KOPT-K1 (cell line): ENCODE measurements around the gene RBM6.
"Not testable (repeated sequence)": the region's sequence is repeated elsewhere in the genome, so short reads cannot be mapped to it uniquely, and the experiment has no call there.

Experiments used
- H3K27ac ChIP-seq: fragments of 200-600 bp; sonication (generic); 2 replicates; pipeline ENCODE4 v1.5.1; 2016; ENCODE audit warnings: antibody characterized with exemption, mild to moderate bottlenecking, low read depth, low read length; ENCODE audit not compliant: poor library complexity, severe bottlenecking
- H3K36me3 ChIP-seq: fragments of 200-600 bp; sonication (generic); 2 replicates; pipeline ENCODE4 v1.5.1; 2017; ENCODE audit warnings: antibody characterized with exemption, mild to moderate bottlenecking, low read length, moderate library complexity; ENCODE audit not compliant: insufficient read depth
- H3K9me3 ChIP-seq: fragments of 200-600 bp; sonication (generic); 2 replicates; pipeline ENCODE4 v1.5.1; 2017; ENCODE audit warnings: antibody characterized with exemption, low read length, mild to moderate bottlenecking; ENCODE audit not compliant: insufficient read depth, poor library complexity, severe bottlenecking

RBM6 gene

DNA sequence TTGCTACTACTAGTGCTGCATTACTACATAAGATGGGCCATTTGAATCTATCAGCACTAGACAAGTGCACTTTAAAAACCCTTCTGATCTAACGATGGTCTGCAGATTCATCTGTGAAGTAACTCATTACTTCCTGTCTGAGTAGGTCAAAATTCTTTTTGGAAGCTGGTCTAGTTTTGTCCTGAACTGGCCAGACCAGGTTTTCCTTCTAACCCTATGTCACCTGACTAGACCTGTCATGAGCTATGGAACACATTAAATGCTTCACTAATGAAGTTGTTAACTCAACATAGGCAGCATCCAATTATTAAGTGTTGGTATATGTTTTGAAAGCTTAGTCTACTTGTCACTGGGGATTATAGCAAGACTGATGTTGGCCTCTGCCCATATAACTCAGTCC, 138.7 kb downstream of the RBM6 start:
- H3K27ac ChIP-seq, result no peak overlapping the region
- no peaks in the 10 kb centered on the region for H3K9me3 ChIP-seq
- peaks cover 47% of the 10 kb centered on the region for H3K36me3 ChIP-seq

GRCh38 chr3:50084951-50085350, 145.0 kb downstream of the RBM6 start:
- H3K9me3 ChIP-seq, H3K36me3 ChIP-seq, H3K27ac ChIP-seq: not testable (repeated sequence)

- peaks cover 39% of the 10 kb centered on the region for H3K36me3 ChIP-seq
- peak within 1 kb of the TSS; percentile 93 for H3K27ac ChIP-seq
These were observed 149.0 kb downstream of the RBM6 start, which contains the start of gene RBM5 for GRCh38 chr3:50088725-50089608. Gene RBM5, plus strand, starts transcription at chr3:50088919. Its CDS starts 1,516 bp downstream, at chr3:50090435.

DNA sequence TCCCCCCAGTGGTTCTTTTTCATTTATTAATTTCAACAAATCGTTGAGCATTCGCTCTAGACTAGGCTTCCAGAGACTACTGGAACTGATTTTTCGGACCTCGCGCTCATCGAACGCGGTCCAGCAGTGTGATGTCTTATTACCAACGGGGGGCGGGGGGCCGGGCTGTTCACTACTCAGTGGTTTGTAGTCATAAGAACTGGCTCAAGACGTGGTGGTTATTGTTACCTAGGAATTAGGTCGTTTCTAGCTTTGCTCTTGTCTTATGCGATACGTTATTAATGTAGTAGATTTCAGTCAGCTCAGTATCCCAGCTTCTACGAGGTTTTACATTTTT, 149.6 kb downstream of the RBM6 start:
- H3K9me3 ChIP-seq, result no peaks in the 10 kb centered on the region
- peak overlapping the region; percentile 93 for H3K27ac ChIP-seq
- H3K36me3 ChIP-seq, result peaks cover 45% of the 10 kb centered on the region

More at GRCh38 chr3:50088725-50089608, 149.0 kb downstream of the RBM6 start, which contains the start of gene RBM5:
- no peaks in the 10 kb centered on the region for H3K9me3 ChIP-seq

GRCh38 chr3:50090984-50091383, 151.0 kb downstream of the RBM6 start:
- Histone ChIP-seq H3K27ac (no peak overlapping the region), H3K9me3 (no peaks in the 10 kb centered on the region), H3K36me3 (peaks cover 59% of the 10 kb centered on the region)

GRCh38 chr3:50095352-50095998, 155.5 kb downstream of the RBM6 start:
- no peak overlapping the region for H3K27ac ChIP-seq
- H3K9me3 ChIP-seq, result no peaks in the 10 kb centered on the region
- H3K36me3 ChIP-seq, result peaks cover 99% of the 10 kb centered on the region

GRCh38 chr3:50100386-50100785, 160.4 kb downstream of the RBM6 start:
- Histone ChIP-seq H3K9me3 (no peaks in the 10 kb centered on the region), H3K36me3 (peaks cover 99% of the 10 kb centered on the region), H3K27ac (no peak overlapping the region)

- no peaks in the 10 kb centered on the region for H3K9me3 ChIP-seq
- no peak overlapping the region for H3K27ac ChIP-seq
These were observed 161.3 kb downstream of the RBM6 start for GRCh38 chr3:50100956-50101845.

DNA sequence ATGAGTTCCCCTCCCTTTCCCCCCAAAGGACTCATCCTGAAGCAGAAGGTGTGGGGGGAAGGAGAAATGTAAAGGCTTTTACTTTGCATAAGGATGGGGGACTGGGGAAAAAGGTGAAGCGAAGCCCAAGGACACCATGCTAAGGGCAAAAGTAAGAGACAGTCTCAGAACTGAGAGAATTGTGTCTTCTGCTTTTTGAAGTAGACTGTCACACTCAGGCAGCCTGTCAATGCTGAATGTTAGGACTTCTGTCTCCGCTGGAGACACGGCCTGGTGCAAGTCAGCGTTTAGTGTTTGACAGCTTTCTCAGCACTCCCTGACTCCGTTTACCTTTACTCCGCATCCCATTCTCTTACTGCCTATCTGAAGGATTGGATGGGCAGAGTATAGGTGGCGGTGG, 162.6 kb downstream of the RBM6 start:
- Histone ChIP-seq H3K9me3 (no peaks in the 10 kb centered on the region), H3K36me3 (peaks cover 99% of the 10 kb centered on the region), H3K27ac (no peak overlapping the region)

More at GRCh38 chr3:50100956-50101845, 161.3 kb downstream of the RBM6 start:
- peaks cover 99% of the 10 kb centered on the region for H3K36me3 ChIP-seq

DNA sequence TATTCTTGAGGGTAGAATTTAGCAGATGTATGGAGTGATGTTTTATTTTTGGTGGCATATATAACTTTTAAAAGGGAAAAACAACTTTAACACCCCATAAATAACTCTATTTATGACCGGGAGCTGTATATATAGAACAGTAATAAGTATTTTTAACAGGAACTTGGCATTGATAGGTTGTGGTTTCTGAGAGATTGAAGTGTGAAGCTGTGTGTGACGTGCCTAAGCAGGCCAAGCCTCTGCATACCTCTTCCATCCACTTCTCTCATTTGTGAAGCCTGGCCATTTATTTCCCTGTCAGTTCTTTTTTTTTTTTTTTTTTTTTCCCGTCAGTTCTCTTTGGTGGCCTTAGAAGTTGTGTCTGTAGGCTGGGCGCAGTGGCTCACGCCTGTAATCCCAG, 171.8 kb downstream of the RBM6 start:
- no peak overlapping the region for H3K27ac ChIP-seq
- H3K9me3 ChIP-seq, result no peaks in the 10 kb centered on the region
- H3K36me3 ChIP-seq, result peaks cover 100% of the 10 kb centered on the region

DNA sequence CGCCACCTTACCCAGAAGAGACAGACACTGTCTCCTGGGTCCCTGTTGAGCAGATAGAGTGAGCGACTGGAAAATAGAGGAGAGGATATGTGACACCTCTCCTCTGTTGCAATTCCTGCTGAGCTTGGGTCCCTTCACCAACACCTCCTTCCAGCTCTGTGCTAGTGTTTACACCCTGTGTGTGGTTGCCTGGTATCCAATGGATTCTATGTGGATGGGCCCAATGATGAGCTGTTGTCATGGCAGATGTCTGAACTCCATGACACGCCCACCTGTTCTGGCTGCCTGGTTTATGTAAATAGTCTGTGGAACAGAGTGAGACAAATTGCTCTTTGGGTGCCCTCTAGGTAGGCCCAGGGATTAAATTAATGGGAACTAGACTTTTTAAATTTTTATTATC, 172.5 kb downstream of the RBM6 start:
- no peak overlapping the region for H3K27ac ChIP-seq
- no peaks in the 10 kb centered on the region for H3K9me3 ChIP-seq
- H3K36me3 ChIP-seq, result peaks cover 100% of the 10 kb centered on the region

GRCh38 chr3:50117120-50117519, 177.2 kb downstream of the RBM6 start:
- H3K9me3 ChIP-seq, result no peaks in the 10 kb centered on the region
- H3K36me3 ChIP-seq, result peaks cover 100% of the 10 kb centered on the region
- no peak overlapping the region for H3K27ac ChIP-seq

DNA sequence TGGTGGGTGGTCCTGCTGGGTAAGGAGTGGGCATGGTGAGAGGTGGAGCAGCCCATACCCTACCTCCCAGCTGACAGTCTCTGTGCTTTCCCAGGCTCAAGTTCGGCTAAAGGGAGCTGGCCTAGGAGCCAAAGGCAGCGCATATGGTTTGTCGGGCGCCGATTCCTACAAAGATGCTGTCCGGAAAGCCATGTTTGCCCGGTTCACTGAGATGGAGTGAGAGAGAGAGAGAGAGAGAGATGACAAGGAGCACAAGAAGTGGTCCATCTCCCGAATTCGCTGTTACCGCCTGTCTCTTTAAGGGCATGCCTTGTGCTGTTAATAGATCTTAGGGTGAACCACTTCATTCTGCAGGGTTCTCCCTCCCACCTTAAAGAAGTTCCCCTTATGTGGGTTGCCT, 178.3 kb downstream of the RBM6 start:
- H3K27ac ChIP-seq, result no peak overlapping the region
- no peaks in the 10 kb centered on the region for H3K9me3 ChIP-seq
- H3K36me3 ChIP-seq, result peaks cover 89% of the 10 kb centered on the region

GRCh38 chr3:50119786-50120185, 179.8 kb downstream of the RBM6 start:
- H3K36me3 ChIP-seq, result peaks cover 74% of the 10 kb centered on the region
- no peaks in the 10 kb centered on the region for H3K9me3 ChIP-seq
- no peak overlapping the region for H3K27ac ChIP-seq
